PC-9 (cell line): ENCODE results near the gene SNAP91.

Experiments used
- CTCF ChIP-seq: fragments of 200-600 bp; sonication (generic); conservative IDR thresholded peaks from 2 replicates; pipeline ENCODE4 v1.6.1; 2017; ENCODE audit warnings: mixed run types, antibody characterized with exemption, mild to moderate bottlenecking, moderate library complexity
- EZH2 ChIP-seq: fragments of 200-600 bp; sonication (generic); IDR thresholded peaks from 2 replicates; pipeline ENCODE4 v1.8.0; 2017; ENCODE audit warnings: antibody characterized with exemption, low read depth

GRCh38 chr6:83757021-83757420 lies 48.1 kb upstream of the SNAP91 start:
- TF ChIP-seq CTCF (no peak), EZH2 (no peak)
